ENCODE results near the gene TBL1XR1.
A peak's percentile ranks its signal among the peaks of the same experiment; 100 is the strongest.

The TBL1XR1 gene

GRCh38 chr3:176992978-176993377 is 204.3 kb downstream of the TBL1XR1 start:
- no peak overlapping the region for H3K56ac ChIP-seq (ENCODE audit: low read length)
- no peaks in the 10 kb centered on the region for H3K27me3 ChIP-seq (ENCODE audit: insufficient read depth, low read length, poor library complexity)
- H3K4ac ChIP-seq (ENCODE audit: low read depth, low read length): no peak overlapping the region
- H3K4me1 ChIP-seq (ENCODE audit: control insufficient read depth, low read depth, low read length): no peaks in the 10 kb centered on the region
- no peaks in the 10 kb centered on the region for H3K79me2 ChIP-seq (ENCODE audit: control insufficient read depth, insufficient read depth, low read length)
- H2BK15ac ChIP-seq (replicated peaks; ENCODE audit: low read depth): no peak overlapping the region
- H3K36me3 ChIP-seq (ENCODE audit: control insufficient read depth, insufficient read depth, low read length): no peaks in the 10 kb centered on the region
- H3K27ac ChIP-seq (ENCODE audit: low read depth, low read length): no peak overlapping the region
- H3K79me1 ChIP-seq (ENCODE audit: low read length): no peaks in the 10 kb centered on the region
- no peak overlapping the region for H4K5ac ChIP-seq (ENCODE audit: low read length)
- no peak for DNase-seq
- no peak overlapping the region for H3K9ac ChIP-seq (ENCODE audit: low read length)
- no peak overlapping the region for H4K8ac ChIP-seq (ENCODE audit: low read depth, low read length)
- no CpG with 5 or more reads among the region's 3 CpGs for WGBS (ENCODE audit: extremely low coverage, insufficient coverage, low lambda C conversion rate)
- H2AK5ac ChIP-seq (ENCODE audit: low read length): no peak overlapping the region
- H3K18ac ChIP-seq (ENCODE audit: low read length): no peak overlapping the region
- H3K23ac ChIP-seq (ENCODE audit: low read length): no peak overlapping the region
- no peak overlapping the region for H3K4me2 ChIP-seq (ENCODE audit: low read length)
- no peak overlapping the region for H2BK5ac ChIP-seq (ENCODE audit: low read length)
- no peak overlapping the region for H3K4me3 ChIP-seq (ENCODE audit: low read length)
- no peak overlapping the region for H2BK120ac ChIP-seq (ENCODE audit: low read depth, low read length)

- no peak overlapping the region for H2BK120ac ChIP-seq (ENCODE audit: low read depth, low read length)
- no peak overlapping the region for H3K56ac ChIP-seq (ENCODE audit: low read length)
- no peak overlapping the region for H3K9ac ChIP-seq (ENCODE audit: low read length)
- H3K27me3 ChIP-seq (ENCODE audit: insufficient read depth, low read length, poor library complexity): no peaks in the 10 kb centered on the region
- H3K79me1 ChIP-seq (ENCODE audit: low read length): no peaks in the 10 kb centered on the region
- H4K5ac ChIP-seq (ENCODE audit: low read length): no peak overlapping the region
- H3K27ac ChIP-seq (ENCODE audit: low read depth, low read length): no peak overlapping the region
- H3K36me3 ChIP-seq (ENCODE audit: control insufficient read depth, insufficient read depth, low read length): no peaks in the 10 kb centered on the region
- no peak overlapping the region for H3K4me2 ChIP-seq (ENCODE audit: low read length)
- no peaks in the 10 kb centered on the region for H3K79me2 ChIP-seq (ENCODE audit: control insufficient read depth, insufficient read depth, low read length)
- WGBS (ENCODE audit: extremely low coverage, insufficient coverage, low lambda C conversion rate): no CpG with 5 or more reads among the region's 11 CpGs
- no peak overlapping the region for H2AK5ac ChIP-seq (ENCODE audit: low read length)
- no peaks in the 10 kb centered on the region for H3K4me1 ChIP-seq (ENCODE audit: control insufficient read depth, low read depth, low read length)
- H2BK5ac ChIP-seq (ENCODE audit: low read length): no peak overlapping the region
- H3K4ac ChIP-seq (ENCODE audit: low read depth, low read length): no peak overlapping the region
- no peak overlapping the region for H2BK15ac ChIP-seq (replicated peaks; ENCODE audit: low read depth)
- H3K23ac ChIP-seq (ENCODE audit: low read length): no peak overlapping the region
- no peak overlapping the region for H4K8ac ChIP-seq (ENCODE audit: low read depth, low read length)
- no peak overlapping the region for H3K4me3 ChIP-seq (ENCODE audit: low read length)
- DNase-seq: no peak
- H3K18ac ChIP-seq (ENCODE audit: low read length): no peak overlapping the region
Measured at GRCh38 chr3:176992565-176992964, 204.7 kb downstream of the TBL1XR1 start.

GRCh38 chr3:176988795-176989194 is 208.5 kb downstream of the TBL1XR1 start:
- H3K4me1 ChIP-seq (ENCODE audit: control insufficient read depth, low read depth, low read length): no peaks in the 10 kb centered on the region
- no peak overlapping the region for H3K4ac ChIP-seq (ENCODE audit: low read depth, low read length)
- H3K36me3 ChIP-seq (ENCODE audit: control insufficient read depth, insufficient read depth, low read length): no peaks in the 10 kb centered on the region
- peak; percentile 82 for DNase-seq
- no peaks in the 10 kb centered on the region for H3K79me2 ChIP-seq (ENCODE audit: control insufficient read depth, insufficient read depth, low read length)
- H3K27me3 ChIP-seq (ENCODE audit: insufficient read depth, low read length, poor library complexity): no peaks in the 10 kb centered on the region
- no peak overlapping the region for H3K4me3 ChIP-seq (ENCODE audit: low read length)
- no peak overlapping the region for H2AK5ac ChIP-seq (ENCODE audit: low read length)
- no peak overlapping the region for H2BK5ac ChIP-seq (ENCODE audit: low read length)
- no peak overlapping the region for H3K18ac ChIP-seq (ENCODE audit: low read length)
- no peak overlapping the region for H3K56ac ChIP-seq (ENCODE audit: low read length)
- H3K4me2 ChIP-seq (ENCODE audit: low read length): no peak overlapping the region
- H4K5ac ChIP-seq (ENCODE audit: low read length): no peak overlapping the region
- no peaks in the 10 kb centered on the region for H3K79me1 ChIP-seq (ENCODE audit: low read length)
- WGBS (ENCODE audit: extremely low coverage, insufficient coverage, low lambda C conversion rate): no CpG with 5 or more reads among the region's 3 CpGs
- no peak overlapping the region for H2BK15ac ChIP-seq (replicated peaks; ENCODE audit: low read depth)
- H3K27ac ChIP-seq (ENCODE audit: low read depth, low read length): no peak overlapping the region
- no peak overlapping the region for H4K8ac ChIP-seq (ENCODE audit: low read depth, low read length)
- H3K9ac ChIP-seq (ENCODE audit: low read length): no peak overlapping the region
- no peak overlapping the region for H2BK120ac ChIP-seq (ENCODE audit: low read depth, low read length)
- H3K23ac ChIP-seq (ENCODE audit: low read length): no peak overlapping the region

GRCh38 chr3:176987901-176988650 is 209.2 kb downstream of the TBL1XR1 start:
- H3K23ac ChIP-seq (ENCODE audit: low read length): no peak overlapping the region
- H4K5ac ChIP-seq (ENCODE audit: low read length): no peak overlapping the region
- DNase-seq: no peak
- no peak overlapping the region for H3K4me3 ChIP-seq (ENCODE audit: low read length)
- H4K8ac ChIP-seq (ENCODE audit: low read depth, low read length): no peak overlapping the region
- H3K27ac ChIP-seq (ENCODE audit: low read depth, low read length): no peak overlapping the region
- no peak overlapping the region for H3K18ac ChIP-seq (ENCODE audit: low read length)
- no peaks in the 10 kb centered on the region for H3K36me3 ChIP-seq (ENCODE audit: control insufficient read depth, insufficient read depth, low read length)
- H2BK120ac ChIP-seq (ENCODE audit: low read depth, low read length): no peak overlapping the region
- no peak overlapping the region for H2BK15ac ChIP-seq (replicated peaks; ENCODE audit: low read depth)
- H3K4ac ChIP-seq (ENCODE audit: low read depth, low read length): no peak overlapping the region
- no peak overlapping the region for H3K4me2 ChIP-seq (ENCODE audit: low read length)
- H3K4me1 ChIP-seq (ENCODE audit: control insufficient read depth, low read depth, low read length): no peaks in the 10 kb centered on the region
- no peak overlapping the region for H2AK5ac ChIP-seq (ENCODE audit: low read length)
- no peak overlapping the region for H3K9ac ChIP-seq (ENCODE audit: low read length)
- no peaks in the 10 kb centered on the region for H3K27me3 ChIP-seq (ENCODE audit: insufficient read depth, low read length, poor library complexity)
- peak overlapping the region; percentile 25 for H3K56ac ChIP-seq (ENCODE audit: low read length)
- H3K79me1 ChIP-seq (ENCODE audit: low read length): no peaks in the 10 kb centered on the region
- H2BK5ac ChIP-seq (ENCODE audit: low read length): no peak overlapping the region
- no CpG with 5 or more reads among the region's 8 CpGs for WGBS (ENCODE audit: extremely low coverage, insufficient coverage, low lambda C conversion rate)
- H3K79me2 ChIP-seq (ENCODE audit: control insufficient read depth, insufficient read depth, low read length): no peaks in the 10 kb centered on the region

- H3K36me3 ChIP-seq (ENCODE audit: control insufficient read depth, insufficient read depth, low read length): no peaks in the 10 kb centered on the region
- H3K9ac ChIP-seq (ENCODE audit: low read length): no peak overlapping the region
- H3K79me2 ChIP-seq (ENCODE audit: control insufficient read depth, insufficient read depth, low read length): no peaks in the 10 kb centered on the region
- H2BK5ac ChIP-seq (ENCODE audit: low read length): no peak overlapping the region
- H3K27me3 ChIP-seq (ENCODE audit: insufficient read depth, low read length, poor library complexity): no peaks in the 10 kb centered on the region
- H3K4me1 ChIP-seq (ENCODE audit: control insufficient read depth, low read depth, low read length): no peaks in the 10 kb centered on the region
- no peak overlapping the region for H3K4me2 ChIP-seq (ENCODE audit: low read length)
- H3K18ac ChIP-seq (ENCODE audit: low read length): no peak overlapping the region
- H4K8ac ChIP-seq (ENCODE audit: low read depth, low read length): no peak overlapping the region
- no peak overlapping the region for H3K4me3 ChIP-seq (ENCODE audit: low read length)
- H2AK5ac ChIP-seq (ENCODE audit: low read length): no peak overlapping the region
- DNase-seq: no peak
- WGBS (ENCODE audit: extremely low coverage, insufficient coverage, low lambda C conversion rate): no CpG with 5 or more reads among the region's 3 CpGs
- H3K4ac ChIP-seq (ENCODE audit: low read depth, low read length): no peak overlapping the region
- no peak overlapping the region for H2BK120ac ChIP-seq (ENCODE audit: low read depth, low read length)
- no peak overlapping the region for H4K5ac ChIP-seq (ENCODE audit: low read length)
- no peak overlapping the region for H3K23ac ChIP-seq (ENCODE audit: low read length)
- H3K79me1 ChIP-seq (ENCODE audit: low read length): no peaks in the 10 kb centered on the region
- no peak overlapping the region for H3K27ac ChIP-seq (ENCODE audit: low read depth, low read length)
- no peak overlapping the region for H3K56ac ChIP-seq (ENCODE audit: low read length)
- H2BK15ac ChIP-seq (replicated peaks; ENCODE audit: low read depth): no peak overlapping the region
Measured at GRCh38 chr3:176978441-176978840, 218.8 kb downstream of the TBL1XR1 start.

- no peak overlapping the region for H3K9ac ChIP-seq (ENCODE audit: low read length)
- no peaks in the 10 kb centered on the region for H3K36me3 ChIP-seq (ENCODE audit: control insufficient read depth, insufficient read depth, low read length)
- no peaks in the 10 kb centered on the region for H3K27me3 ChIP-seq (ENCODE audit: insufficient read depth, low read length, poor library complexity)
- H3K79me2 ChIP-seq (ENCODE audit: control insufficient read depth, insufficient read depth, low read length): no peaks in the 10 kb centered on the region
- H3K4me1 ChIP-seq (ENCODE audit: control insufficient read depth, low read depth, low read length): no peaks in the 10 kb centered on the region
- no peak for DNase-seq
- no peak overlapping the region for H2BK15ac ChIP-seq (replicated peaks; ENCODE audit: low read depth)
- H2BK5ac ChIP-seq (ENCODE audit: low read length): no peak overlapping the region
- no peak overlapping the region for H2AK5ac ChIP-seq (ENCODE audit: low read length)
- no peak overlapping the region for H4K8ac ChIP-seq (ENCODE audit: low read depth, low read length)
- no peak overlapping the region for H4K5ac ChIP-seq (ENCODE audit: low read length)
- H3K23ac ChIP-seq (ENCODE audit: low read length): no peak overlapping the region
- no peak overlapping the region for H3K4me2 ChIP-seq (ENCODE audit: low read length)
- H3K4me3 ChIP-seq (ENCODE audit: low read length): no peak overlapping the region
- no peaks in the 10 kb centered on the region for H3K79me1 ChIP-seq (ENCODE audit: low read length)
- WGBS (ENCODE audit: extremely low coverage, insufficient coverage, low lambda C conversion rate): no CpG with 5 or more reads among the region's 2 CpGs
- no peak overlapping the region for H3K27ac ChIP-seq (ENCODE audit: low read depth, low read length)
- H3K4ac ChIP-seq (ENCODE audit: low read depth, low read length): no peak overlapping the region
- H3K18ac ChIP-seq (ENCODE audit: low read length): no peak overlapping the region
- no peak overlapping the region for H2BK120ac ChIP-seq (ENCODE audit: low read depth, low read length)
- no peak overlapping the region for H3K56ac ChIP-seq (ENCODE audit: low read length)
Measured at GRCh38 chr3:176977331-176977730, 220.0 kb downstream of the TBL1XR1 start.

Data from mesendoderm (in vitro differentiated cells).